Mesothelial cell of epicardium (in vitro differentiated cells): ENCODE measurements around the gene CYP2W1. TPM values are rescaled to one million over a fixed set of nuclear protein-coding genes. Genes with fewer than 3 reads are reported as not detected.
"Not testable (repeated sequence)": the region's sequence is repeated elsewhere in the genome, so short reads cannot be mapped to it uniquely, and the experiment has no call there.

Experiments
- DNase-seq, 2 experiments: peaks; one replicate each; pipeline ENCODE4 v3.0.0; 2021; ENCODE audit warnings: low spot score in 2 of 2; ENCODE audit not compliant: unreplicated experiment in 2 of 2
- H3K27ac Mint-ChIP-seq: 2 replicates; pipeline ENCODE4 v1.8.0; 2021; ENCODE audit warnings: mixed read lengths
- H3K27me3 Mint-ChIP-seq: 2 replicates; pipeline ENCODE4 v1.8.0; 2021; ENCODE audit warnings: low read depth, mixed read lengths
- H3K36me3 Mint-ChIP-seq: 2 replicates; pipeline ENCODE4 v1.8.0; 2021; ENCODE audit warnings: mixed read lengths
- H3K4me1 Mint-ChIP-seq: 2 replicates; pipeline ENCODE4 v1.8.0; 2021; ENCODE audit warnings: mixed read lengths
- H3K4me3 Mint-ChIP-seq: 2 replicates; pipeline ENCODE4 v1.8.0; 2021; ENCODE audit warnings: mild to moderate bottlenecking, moderate library complexity, mixed read lengths
- H3K9me3 Mint-ChIP-seq: 2 replicates; pipeline ENCODE4 v1.8.0; 2021; ENCODE audit warnings: mixed read lengths
- total RNA-seq: library from RNA; stranded (reverse); gene quantifications from 3 replicates; pipeline ENCODE4 v1.2.1, GENCODE V29; 2021
- TF ChIP-seq, protein P1 (sequence below): fragments of 200-600 bp; sonication (generic); IDR thresholded peaks from one replicate; pipeline ENCODE4 v1.5.0; 2021; ENCODE audit warnings: antibody characterized with exemption; ENCODE audit not compliant: unreplicated experiment

The CYP2W1 gene
- total RNA-seq, 1 donor from 2014 or later, result 5.6 TPM

DNA sequence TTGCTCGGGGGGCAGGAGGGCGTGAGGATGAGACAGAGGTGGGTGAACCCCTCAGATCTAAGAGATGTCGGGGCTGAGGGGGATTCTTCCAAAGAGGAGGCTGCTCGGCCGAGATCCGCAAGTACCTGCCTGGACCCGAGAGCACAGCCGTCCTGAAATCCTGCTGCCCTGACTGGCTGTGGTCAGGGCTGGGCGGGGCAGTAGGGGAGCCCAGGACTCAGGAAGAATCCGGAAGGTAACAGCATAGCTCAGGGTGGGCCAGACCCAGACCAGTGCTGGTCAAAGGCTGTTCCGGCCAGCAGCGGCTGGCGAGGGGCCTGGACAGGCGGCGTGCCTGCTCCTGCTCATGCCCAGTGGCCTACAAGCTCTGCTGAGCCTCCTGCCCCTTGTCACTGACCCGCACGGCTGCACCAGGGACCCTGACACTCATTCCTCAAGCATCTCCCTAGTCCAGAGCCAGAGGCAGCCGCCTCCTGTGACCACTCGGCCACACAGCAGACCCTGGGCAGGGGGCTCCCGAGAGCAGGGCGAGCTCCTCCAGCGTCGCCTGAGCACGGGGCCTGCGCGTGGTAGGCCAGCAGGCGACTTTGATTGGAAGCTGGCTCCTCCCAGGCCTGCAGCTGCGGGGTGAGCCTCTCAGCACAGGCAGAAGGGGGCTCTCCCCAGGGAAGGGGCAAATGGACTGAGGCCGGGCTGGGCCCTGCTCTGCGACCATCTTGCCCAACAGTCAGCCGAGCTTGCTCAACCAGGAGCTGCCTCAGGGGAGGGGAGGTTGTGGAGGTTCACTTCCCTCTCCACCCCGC, 25.4 kb upstream of the CYP2W1 start:
- no peaks in the 10 kb centered on the region for H3K9me3 Mint-ChIP-seq

DNA sequence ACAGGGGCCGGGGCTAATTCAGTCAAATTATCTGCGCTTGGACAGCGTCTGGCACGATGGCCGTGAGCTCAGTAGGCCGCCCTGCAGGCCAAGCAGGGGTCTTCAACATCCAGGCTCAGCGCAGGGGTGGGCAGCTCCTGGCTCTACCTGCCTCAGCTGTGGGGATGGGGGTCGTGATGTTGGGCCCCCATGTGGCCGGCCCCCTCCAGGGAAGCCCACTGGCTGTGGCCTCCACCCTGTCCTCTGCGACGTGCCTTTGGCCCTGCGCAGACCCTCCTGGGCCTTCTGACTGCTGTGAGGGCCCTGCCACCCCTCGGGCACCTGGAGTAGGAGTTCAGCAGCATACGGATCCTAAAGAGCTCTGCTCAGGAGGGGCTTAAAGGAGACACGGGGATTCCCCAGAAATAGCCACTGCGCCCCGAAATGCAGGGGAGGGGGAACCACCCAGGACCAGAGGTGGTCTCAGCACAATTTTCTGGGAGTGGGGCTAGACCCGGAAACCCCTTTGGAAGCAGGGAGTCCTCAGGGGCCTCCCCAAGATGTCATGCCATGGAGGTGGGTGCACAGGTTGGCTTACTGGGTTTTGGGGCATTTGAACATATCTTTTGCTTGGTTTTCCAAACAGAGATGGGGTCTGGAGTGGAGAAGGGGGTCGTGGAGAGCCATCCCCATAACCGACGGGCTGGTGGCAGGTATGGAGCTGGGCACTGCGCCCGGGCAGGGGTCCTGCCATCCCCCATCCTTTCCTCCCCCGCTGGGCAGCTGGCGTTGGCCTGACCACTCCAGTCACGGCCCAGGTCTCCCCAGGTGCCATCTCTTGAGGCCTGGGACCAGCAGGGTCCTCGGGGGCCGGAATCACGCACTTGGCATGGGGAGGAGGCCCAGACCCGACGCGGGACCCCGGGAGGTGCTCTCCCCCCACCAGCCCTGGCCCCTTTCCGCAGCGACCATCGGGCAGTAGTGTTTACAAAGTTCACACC, 24.5 kb upstream of the CYP2W1 start:
- Mint-ChIP-seq H3K36me3 (no peaks in the 10 kb centered on the region), H3K27ac (no peak overlapping the region), H3K4me1 (peaks cover 19% of the 10 kb centered on the region), H3K27me3 (peaks cover 23% of the 10 kb centered on the region), H3K9me3 (no peaks in the 10 kb centered on the region), H3K4me3 (no peak overlapping the region)
- no peak for DNase-seq
- TF ChIP-seq, protein P1, sequence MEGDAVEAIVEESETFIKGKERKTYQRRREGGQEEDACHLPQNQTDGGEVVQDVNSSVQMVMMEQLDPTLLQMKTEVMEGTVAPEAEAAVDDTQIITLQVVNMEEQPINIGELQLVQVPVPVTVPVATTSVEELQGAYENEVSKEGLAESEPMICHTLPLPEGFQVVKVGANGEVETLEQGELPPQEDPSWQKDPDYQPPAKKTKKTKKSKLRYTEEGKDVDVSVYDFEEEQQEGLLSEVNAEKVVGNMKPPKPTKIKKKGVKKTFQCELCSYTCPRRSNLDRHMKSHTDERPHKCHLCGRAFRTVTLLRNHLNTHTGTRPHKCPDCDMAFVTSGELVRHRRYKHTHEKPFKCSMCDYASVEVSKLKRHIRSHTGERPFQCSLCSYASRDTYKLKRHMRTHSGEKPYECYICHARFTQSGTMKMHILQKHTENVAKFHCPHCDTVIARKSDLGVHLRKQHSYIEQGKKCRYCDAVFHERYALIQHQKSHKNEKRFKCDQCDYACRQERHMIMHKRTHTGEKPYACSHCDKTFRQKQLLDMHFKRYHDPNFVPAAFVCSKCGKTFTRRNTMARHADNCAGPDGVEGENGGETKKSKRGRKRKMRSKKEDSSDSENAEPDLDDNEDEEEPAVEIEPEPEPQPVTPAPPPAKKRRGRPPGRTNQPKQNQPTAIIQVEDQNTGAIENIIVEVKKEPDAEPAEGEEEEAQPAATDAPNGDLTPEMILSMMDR, result no peak

More for the DNA sequence above, 25.4 kb upstream of the CYP2W1 start:
- no peak overlapping the region for H3K4me3 Mint-ChIP-seq
- no peak for DNase-seq
- peaks cover 28% of the 10 kb centered on the region for H3K27me3 Mint-ChIP-seq
- no peaks in the 10 kb centered on the region for H3K36me3 Mint-ChIP-seq
- peaks cover 18% of the 10 kb centered on the region for H3K4me1 Mint-ChIP-seq
- H3K27ac Mint-ChIP-seq, result no peak overlapping the region
- TF ChIP-seq, protein P1, result no peak

DNA sequence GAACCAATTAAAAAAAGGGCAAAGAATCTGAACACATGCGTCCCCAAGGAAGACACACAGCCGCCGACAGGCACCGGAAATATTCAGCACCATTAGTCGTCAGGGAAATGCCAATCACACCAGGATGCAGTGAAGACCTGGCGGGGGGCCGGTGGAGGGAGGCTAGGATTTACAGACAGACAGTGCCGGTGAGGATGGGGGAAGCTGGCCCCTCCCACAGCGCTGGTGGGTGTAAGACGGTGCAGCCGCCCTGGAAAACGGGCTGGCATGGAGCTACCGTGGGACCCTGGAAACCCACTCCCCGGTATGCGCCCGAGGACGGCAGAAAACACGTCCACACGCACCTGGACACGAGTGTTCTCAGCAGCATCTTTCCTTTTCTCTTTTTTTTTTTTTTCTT, 23.7 kb upstream of the CYP2W1 start:
- no peak overlapping the region for H3K4me3 Mint-ChIP-seq
- H3K4me1 Mint-ChIP-seq, result peaks cover 20% of the 10 kb centered on the region
- no peaks in the 10 kb centered on the region for H3K9me3 Mint-ChIP-seq
- peaks cover 23% of the 10 kb centered on the region for H3K27me3 Mint-ChIP-seq
- no peak for DNase-seq
- TF ChIP-seq, protein P1, result no peak
- no peak overlapping the region for H3K27ac Mint-ChIP-seq
- H3K36me3 Mint-ChIP-seq, result no peaks in the 10 kb centered on the region

DNA sequence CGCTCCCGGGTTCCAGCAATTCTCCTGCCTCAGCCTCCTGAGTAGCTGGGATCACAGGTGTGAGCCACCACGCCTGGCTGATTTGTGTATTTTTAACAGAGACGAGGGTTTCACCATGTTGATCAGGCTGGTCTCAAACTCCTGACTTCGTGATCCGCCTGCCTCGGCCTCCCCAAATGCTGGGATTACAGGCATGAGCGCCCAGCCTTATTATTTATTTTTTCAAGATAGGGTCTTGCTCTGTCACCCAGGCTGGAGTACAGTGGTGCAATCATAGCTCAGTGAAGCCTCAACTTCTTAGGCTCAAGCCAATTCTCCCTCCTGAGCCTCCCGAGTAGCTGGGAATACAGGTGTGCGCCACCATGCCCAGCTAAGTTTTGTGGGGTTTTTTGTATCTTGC, 23.2 kb upstream of the CYP2W1 start:
- not testable (repeated sequence) for H3K9me3 Mint-ChIP-seq, DNase-seq, H3K36me3 Mint-ChIP-seq, H3K27ac Mint-ChIP-seq, H3K4me3 Mint-ChIP-seq
- peaks cover 23% of the 10 kb centered on the region for H3K27me3 Mint-ChIP-seq
- H3K4me1 Mint-ChIP-seq, result peaks cover 25% of the 10 kb centered on the region

DNA sequence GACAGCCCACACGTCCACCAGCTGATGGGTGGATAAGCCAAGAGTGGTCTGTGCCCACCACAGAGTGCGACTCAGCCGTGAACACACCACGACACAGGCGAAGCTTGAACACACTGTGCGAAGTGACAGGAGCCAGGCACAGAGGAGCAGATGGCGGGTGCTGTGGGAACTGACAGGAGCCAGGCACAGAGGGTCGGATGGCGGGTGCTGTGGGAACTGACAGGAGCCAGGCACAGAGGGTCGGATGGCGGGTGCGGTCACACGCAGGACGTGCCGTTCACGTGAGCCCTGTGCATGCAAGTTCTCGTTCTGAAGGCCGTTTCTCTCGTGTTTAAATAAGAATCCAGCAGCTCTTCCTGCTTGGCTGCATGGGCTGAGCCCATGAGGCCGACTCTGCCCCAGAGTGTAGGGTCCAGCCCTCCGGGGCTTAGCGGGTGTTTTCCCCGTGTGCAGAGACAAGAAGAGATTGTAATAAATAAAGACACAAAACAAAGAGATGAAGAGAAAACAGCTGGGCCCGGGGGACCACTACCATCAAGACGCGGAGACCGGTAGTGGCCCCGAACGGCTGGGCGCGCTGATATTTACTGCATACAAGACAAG, 22.6 kb upstream of the CYP2W1 start:
- Mint-ChIP-seq H3K9me3 (no peaks in the 10 kb centered on the region), H3K4me3 (no peak overlapping the region), H3K27ac (peak overlapping the region; percentile 60), H3K36me3 (no peaks in the 10 kb centered on the region), H3K27me3 (peaks cover 18% of the 10 kb centered on the region), H3K4me1 (peaks cover 28% of the 10 kb centered on the region)
- DNase-seq, result no peak
- TF ChIP-seq, protein P1, result no peak

DNA sequence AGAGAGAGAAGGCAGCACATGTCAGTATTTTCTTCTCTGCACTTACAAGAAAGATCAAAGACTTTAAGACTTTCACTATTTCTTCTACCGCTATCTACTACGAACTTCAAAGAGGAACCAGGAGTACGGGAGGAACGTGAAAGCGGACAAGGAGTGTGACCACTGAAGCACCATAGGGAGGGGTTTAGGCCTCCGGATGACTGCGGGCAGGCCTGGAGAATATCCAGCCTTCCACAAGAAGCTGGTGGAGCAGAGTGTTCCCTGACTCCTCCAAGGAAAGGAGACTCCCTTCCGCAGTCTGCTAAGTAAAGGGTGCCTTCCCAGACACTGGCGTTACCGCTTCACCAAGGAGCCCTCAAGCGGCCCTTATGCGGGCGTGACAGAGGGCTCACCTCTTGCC, 22.0 kb upstream of the CYP2W1 start:
- Mint-ChIP-seq H3K27ac (peak overlapping the region; percentile 60), H3K27me3 (peaks cover 12% of the 10 kb centered on the region), H3K4me1 (peaks cover 29% of the 10 kb centered on the region)
- not testable (repeated sequence) for DNase-seq, H3K4me3 Mint-ChIP-seq, H3K36me3 Mint-ChIP-seq, H3K9me3 Mint-ChIP-seq
